Dermis blood vessel endothelial cell (primary cell): Measurements from ENCODE around the gene ANKRD55. TPM values are rescaled to one million over a fixed set of nuclear protein-coding genes. Genes with fewer than 3 reads are reported as not detected.
"Not testable (repeated sequence)": the region's sequence is repeated elsewhere in the genome, so short reads cannot be mapped to it uniquely, and the experiment has no call there.

Source experiments
- DNase-seq: peaks from one replicate; pipeline ENCODE4 v3.0.0; 2010
- total RNA-seq: library from RNA; depleted of rRNA; stranded (reverse); fragments of >200 nt; gene quantifications from 2 replicates; pipeline ENCODE4 v1.2.3, GENCODE V29; 2014

Gene ANKRD55
- total RNA-seq, 1 donor from 2014 or later, result 1.2 TPM

DNA sequence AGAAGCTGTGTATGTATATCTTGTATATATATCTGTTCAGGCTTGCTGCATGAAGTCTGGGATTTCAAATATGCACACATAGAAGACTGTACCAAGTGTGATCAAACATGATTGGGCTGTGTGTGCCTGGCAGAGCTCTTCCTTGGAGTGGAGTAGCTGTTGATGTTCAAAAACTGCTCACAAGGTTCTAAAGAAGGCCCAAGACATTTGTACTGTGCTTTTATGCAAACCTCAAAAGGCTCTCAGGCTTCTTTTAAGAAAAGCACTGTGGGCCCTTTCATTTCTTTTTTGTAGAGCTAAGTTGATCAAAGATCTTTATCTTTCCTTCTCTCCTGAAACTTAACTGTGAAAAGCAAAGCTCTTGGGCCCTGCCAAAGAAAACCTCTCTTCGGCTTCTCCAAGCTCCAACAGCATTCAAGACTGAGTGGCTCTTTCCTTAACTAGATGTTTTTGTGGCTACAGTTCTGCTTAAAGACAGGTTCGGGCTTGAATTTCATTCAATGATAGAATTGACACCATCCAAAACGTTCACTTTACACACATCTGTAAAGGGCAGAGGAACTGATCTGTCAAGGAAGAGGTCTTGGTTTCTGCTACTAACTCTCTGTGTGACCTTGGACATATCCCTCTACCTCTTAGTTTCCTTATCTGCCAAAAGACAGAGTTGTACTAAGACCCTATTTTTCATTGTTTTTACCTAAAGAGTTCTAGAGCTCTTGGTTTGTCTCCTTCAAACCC is 132.5 kb downstream of the ANKRD55 start:
- DNase-seq, result no peak

DNA sequence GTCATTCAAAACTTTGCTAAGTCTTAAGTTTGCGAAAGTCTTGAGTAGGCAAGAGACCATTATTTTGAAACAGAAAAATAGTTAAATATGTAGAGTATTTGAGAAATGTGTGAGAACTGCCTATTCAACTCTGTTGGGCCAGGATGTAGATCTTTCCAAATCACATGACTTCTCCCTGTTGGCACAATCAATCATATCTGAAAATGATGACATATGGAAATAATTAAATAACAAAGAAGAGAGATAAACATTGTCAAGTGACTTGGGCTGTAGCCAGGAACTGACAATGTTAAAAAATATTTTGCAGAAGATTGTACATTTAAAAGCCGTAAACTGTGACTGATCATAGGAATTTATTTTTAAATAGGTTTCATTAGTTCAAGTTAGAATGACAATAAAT is 133.8 kb downstream of the ANKRD55 start:
- DNase-seq, result peak; percentile 87

DNA sequence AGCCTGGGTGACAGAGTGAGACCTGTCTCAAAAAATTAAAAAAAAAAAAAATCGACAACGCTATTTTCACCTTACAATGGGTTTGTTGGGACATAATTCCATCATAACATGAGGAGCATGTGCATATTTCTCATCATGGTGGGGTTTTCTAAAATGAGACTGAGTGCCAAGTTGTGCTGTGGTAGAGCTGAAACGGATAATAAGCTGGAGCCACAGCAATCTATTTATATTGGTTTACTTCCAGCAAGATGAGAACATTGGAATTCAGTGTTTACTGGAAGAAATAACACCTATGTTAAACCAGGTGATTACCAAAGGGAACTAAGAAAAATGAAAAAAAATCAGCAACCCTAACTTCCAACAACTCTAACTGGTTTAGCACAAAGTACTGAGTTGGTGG is 136.1 kb downstream of the ANKRD55 start:
- no peak for DNase-seq

DNA sequence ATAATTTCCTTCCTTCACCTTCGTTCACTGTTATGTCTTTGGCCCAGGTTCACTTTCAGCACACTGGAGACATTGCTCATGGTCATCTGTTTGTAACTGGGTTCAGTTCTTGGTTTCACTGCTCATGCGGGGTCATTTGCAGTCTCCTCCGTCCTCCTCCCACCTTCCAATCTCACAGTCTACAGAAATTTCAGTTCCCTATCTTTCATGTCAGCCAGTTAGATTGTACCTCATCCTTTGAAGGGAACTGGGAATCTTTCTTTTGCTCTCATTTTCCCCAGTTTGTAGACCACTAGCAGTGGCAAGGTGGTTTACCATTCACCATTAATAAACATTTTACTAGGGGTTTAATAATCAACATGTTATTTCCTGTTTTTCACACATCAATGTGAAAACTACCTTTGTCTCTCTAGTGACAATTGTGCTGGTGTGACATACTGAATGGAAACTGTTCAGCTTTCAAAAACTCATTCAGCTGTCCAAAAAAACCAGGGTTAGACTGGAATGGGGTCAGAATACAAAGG is 137.5 kb downstream of the ANKRD55 start:
- no peak for DNase-seq

DNA sequence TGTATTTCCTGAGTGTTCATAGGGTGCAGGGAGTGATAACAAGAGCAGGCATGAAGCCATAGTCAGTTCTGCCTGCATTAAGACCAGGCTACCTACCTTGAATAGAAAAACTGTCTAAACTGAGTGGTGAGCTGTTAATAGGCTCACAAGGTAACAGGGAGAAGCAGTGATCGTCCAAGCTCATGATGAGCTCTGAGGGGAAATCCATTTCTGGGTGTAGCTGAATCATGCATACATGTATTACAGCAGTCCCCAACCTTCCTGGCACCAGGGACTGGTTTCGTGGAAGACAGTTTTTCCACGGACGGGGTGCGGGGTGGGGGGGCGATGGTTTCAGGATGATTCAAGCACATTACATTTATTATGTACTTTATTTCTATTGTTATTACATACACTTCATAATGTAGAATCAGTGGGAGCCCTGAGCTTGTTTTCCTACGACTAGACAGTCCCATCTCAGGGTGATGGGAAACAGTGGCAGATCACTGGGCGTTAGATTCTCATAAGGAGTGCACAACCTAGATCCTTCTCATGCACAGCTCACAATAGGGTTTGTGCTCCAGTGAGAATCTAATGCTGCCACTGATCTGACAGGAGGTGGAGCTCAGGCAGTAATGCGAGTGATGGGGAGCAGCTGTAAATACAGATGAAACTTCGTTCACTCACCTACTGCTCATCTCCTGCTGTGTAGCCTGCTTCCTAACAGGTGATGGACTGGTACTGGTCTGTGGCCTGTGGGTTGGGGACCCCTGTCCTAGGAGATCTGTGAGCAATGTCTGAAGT is 138.4 kb downstream of the ANKRD55 start:
- DNase-seq, result no peak

DNA sequence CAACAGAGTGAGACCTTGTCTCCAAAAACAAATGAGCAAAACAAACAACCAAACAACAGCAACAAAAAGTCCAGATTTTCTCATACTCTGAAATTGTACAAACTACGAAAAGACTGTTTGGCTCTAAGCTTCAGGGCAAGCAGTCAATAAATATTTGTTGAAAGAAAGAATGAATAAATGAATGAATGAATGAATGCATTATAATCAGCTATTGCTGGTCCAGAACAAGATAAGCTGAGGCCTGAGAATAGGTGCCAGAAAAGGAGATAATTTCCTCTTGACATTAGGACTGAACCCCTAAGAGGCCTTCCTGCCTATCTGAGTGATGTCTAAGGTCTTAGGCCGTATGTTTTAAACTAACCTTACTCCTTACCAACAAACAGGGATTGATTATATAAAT is 139.2 kb downstream of the ANKRD55 start:
- DNase-seq, result no peak

DNA sequence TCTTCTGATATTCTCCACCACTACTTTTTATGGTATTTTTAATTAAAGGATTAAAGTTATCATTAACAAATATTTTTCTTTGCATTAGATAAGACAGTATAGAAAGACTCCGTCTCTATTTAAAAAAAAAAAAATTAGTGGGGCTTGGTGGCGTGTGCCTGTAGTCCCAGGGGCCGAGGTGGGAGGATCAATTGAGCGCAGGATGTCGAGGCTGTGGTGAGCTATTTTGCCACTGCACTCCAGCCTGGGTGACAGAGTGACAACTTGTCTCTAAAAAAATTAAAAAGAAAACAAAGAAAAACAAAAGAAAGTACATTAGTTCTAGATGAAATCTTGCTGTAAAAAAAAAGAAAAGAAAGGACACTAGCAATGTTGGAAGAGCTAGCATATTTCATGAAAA is 141.0 kb downstream of the ANKRD55 start:
- DNase-seq, result no peak

DNA sequence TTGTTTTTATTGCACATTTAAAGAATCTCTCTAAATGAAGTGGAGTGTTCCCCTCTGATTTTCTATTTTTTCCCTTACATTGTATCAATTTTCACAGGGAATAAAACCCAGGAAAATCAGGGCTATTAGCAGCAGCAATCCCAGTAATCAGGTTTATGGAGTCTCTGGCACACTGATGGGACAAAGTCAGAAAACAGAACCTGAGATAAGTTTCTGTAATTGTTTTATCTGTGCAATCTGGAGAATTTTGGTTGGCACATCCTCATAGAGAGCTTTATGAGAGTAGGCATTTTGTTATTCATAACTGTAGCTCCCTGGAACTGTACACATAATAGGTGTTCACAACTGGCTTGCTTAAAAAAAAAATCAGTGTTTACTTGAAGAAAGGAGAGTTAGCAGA is 141.5 kb downstream of the ANKRD55 start:
- DNase-seq, result no peak

DNA sequence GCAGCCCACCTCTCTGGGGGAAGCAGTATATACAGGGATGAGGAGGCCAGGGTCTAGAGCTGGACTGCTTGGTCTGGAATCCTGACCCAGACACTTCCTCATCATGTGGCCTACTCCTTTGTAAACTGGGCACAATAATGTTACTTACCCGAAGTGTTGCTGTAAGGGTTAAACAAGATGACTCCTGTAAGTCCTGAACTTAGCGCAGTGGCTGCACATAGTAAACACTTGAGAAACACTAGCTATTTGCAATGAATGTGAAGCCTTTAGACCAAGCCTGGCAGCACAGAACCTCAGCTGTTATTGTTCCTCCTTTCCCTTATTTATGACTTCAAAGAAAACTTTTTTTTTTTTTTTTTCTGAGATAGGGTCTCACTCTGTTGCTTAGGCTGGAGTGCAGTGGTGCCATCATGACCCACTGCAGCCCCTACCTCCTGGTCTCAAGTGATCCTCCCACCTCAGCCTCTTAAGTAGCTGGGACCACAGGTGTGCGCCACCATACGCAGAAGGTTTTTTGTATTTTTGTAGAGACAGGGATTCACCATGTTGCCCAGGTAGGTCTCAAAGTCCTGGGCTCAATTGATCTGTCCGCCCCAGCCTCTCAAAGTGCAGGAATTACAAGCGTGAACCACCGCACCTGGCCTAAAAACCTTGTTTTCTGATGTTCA is 142.2 kb downstream of the ANKRD55 start:
- DNase-seq, result no peak

DNA sequence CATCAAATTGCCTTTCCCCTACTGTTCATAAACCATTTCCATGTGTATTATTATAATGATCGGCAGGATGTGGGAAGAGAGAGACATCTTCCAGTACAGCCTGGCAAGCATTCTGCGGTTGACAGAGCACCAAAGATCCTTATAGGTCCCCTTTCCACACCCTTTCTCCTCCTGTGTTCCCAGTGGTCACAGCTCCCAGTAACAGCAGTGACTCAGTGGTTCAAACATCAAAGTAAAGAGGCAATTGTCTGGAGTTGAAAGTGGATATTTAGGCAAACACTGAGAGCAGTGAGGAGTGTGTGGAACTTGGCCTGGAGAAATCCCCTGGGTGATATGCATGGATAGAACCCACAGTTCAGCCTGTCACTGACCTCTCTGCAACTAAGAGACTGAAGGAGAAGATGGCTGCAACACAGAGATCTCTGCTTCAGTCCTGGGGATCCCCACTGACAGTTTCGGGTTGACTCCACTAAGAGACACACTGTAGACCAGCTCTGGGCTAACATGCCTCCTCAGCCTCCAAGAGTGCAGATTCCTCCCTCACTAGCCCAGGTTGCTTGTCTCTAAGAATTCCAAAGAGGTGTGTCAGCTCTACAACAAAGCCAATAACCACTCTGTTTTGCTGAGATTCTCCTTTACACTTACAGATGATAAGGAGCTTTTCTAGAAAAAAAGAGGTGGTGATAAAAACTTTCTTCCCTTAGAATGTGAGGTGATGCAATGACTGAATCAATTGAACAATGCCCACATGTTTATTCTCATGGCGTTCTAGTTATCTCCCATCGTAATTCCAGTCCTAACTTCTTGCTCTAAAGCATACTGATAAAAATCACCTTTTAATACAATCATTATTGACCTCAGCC is 143.9 kb downstream of the ANKRD55 start:
- no peak for DNase-seq

DNA sequence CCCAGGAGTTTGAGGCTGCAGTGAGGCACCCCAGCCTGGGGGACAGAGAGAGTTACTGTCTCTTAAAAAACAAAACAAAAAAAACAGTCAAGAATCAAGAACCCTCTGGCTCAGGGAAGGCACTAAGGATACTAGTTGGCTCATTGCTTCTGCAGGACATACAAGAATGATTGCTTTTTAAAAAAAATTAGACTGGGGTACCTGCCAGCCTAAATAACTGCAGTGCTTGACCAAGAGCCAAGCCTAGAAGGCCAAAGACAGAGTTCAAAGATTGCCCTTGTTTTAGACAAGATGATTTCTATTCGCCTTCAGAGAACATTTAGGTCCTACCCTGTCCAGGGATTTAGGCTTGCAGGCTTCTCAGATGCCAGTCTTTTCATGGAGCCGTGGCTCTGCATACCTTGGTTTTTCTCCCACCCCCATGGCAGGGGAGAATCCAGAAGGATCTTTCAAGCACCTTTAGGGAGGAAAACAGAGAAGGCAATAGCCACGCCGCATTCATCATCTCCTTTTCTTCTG is 144.6 kb downstream of the ANKRD55 start:
- DNase-seq, result no peak

DNA sequence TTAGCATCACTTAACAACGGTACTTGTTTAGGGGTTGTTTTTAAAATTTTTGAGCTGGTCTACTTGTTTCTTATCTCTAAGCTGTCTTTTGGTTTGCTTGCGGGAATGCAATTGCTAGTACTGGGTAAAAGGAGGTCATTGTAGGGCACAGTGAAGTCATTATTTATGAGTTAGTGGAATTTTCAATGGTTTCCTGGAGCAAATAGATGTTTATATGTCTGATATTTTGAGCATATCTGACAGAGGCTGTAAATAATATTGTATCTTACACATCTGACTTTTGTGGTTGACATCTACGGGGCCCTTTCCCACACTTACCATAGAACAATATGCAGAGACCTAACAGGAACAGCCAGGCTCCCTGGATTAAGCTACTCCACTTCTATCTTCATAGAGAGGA is 147.9 kb downstream of the ANKRD55 start:
- DNase-seq, result peak; percentile 49

DNA sequence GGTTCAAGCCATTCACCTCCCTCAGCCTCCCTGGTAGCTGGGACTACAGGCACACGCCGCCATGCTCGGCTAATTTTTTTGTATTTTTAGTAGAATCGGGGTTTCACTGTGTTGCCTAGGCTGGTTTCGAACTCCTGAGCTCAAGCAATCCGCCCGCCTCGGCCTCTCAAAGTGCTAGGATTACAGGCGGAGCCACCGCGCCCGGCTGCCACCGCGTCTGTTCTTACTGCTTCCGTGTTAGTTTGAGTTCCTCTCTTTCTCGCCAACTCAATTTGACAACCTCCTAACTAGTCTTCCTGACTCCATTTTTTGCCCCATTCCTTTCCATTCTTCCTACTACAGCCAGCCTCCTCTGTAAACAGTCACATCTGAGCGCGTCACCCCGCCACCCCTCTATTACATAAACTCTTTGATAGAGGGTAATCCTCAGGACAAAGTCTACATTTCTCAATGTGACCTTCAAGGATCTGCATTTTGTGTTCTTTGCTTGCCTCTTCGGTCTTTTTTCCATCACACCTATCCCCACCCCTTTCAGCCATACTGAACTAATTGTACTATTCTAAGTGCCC is 149.8 kb downstream of the ANKRD55 start:
- DNase-seq, result no peak

DNA sequence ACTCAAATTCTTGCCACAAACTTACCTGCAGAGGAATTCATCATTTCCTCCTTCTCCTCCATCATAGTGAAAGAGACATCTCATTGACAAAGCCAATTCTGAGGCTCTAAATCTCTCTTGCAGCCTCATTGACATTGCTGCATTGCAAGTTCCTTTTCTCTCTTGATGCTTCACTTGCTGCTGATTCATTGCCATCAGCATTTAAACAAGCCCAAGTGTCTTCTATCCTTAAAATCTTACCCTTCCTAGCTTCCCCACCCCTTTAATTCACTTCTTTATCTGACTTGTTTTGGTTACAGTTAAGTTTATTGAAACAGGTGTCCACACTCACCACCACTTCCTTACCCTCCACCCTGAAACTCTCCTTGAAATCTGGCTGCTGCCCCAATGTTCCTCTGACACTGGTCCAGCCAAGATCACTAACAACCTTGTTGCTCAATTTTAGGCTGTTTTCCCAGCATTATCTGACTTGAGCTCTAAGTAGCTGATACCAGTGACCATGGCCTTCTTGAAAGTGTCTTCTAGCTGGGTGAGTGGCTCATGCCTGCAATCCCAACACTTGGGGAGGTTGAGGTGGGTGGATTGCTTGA is 152.0 kb downstream of the ANKRD55 start:
- not testable (repeated sequence) for DNase-seq

DNA sequence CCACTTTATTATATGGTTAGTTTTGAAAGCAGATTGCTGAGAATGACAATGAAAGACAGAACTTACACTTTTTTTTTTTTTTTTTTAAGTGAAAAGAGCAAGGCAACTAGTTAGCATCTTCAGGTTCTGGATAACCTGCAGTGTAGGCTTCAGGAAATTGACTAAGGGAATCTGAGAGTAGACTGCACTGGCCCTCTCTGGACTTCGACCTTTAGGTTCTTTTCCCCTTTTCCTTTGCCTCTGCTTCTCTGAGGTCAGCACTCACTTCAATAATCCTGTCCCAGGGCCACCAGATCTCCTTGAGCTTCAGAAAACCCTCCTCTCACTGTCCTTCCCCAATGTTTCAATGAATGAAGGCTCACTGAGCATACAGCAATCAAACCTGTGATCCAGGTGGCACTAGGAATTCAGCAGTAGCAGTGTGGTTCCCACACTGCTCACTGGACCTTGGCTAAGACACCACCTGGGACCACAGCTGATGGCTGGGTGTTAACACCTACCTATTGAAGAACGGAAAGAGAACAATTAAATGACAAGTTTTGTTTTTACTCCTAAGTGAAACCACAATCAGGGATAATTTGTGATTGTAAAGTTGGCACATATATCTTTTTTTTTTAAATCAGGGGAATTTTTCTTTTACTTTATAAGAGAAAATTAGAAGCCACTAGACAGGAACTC is 152.6 kb downstream of the ANKRD55 start:
- DNase-seq, result no peak

DNA sequence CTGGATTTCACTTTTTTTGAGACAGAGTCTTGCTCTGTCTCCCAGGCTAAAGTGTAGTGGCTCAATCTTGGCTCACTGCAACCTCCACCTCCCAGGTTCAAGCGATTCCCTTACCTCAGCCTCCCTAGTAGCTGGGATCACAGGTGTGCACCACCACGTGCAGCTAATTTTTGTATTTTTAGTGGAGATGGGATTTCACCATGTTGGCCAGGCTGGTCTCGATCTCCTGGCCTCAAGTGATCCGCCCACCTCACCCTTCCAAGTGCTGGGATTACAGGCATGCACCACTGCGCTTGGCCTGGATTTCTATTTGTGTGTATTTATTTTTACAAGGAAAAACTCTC is 154.0 kb downstream of the ANKRD55 start:
- DNase-seq, result not testable (repeated sequence)

DNA sequence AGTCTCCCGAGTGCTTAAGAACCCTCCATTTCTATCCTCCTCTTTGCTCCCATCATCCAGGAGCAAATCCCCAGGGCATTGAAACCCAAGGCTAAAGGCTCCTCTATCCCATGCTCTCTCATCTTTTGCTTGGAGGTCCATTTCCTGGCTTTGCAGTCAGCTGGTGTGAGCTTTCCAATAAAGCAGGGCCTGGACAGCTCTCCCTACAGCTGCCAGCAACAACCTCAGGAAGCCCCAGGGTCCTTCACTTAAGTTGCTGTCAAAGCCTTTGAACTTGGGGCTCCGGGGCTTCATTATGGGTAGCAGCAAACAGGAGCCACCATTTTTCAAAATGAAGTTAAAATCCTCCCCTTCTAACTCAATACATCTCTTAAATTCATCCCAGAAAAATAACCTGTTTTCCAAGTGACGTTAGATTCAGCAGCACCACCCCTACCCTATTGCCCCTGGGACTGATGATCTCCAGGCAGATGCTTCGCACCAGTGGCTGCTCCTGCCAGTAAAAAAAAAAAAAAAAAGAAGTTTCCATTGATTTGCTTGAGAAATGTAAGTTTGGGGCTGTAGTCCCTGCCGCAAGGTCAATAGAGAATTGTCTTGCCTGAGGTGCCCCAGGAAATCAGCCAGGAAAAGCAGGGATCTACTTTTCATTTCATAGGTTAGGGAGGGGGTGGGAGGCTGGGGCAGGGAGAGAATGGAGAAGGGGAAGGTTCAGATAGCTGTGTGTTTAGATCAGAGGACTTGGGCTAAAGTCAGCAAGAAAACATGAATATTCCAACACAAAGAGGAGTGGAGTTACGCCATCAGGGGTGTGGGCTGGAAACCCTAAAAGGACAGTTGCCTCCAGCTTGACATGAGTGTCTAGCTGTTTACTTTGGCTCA is 154.6 kb downstream of the ANKRD55 start:
- DNase-seq, result no peak

DNA sequence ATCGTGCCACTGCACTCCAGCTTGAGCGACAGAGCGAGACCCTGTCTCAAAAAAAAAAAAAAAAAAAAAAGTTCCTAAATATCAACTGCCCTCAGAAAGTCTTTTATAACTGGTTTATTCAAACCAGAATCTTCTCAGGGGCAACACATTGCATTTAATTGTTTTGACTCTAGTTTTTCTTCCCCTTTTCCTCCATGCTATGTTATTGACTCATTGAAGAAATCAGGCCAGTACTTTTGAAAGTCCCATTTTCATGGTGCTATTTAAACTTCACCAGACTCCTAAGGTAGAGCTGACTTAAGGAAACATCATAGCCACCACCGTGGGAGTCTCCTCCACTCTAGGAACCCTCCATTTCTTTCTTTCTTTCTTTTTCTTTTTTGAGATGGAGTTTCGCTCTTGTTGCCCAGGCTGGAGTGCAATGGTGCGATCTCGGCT is 155.3 kb downstream of the ANKRD55 start:
- DNase-seq, result no peak

DNA sequence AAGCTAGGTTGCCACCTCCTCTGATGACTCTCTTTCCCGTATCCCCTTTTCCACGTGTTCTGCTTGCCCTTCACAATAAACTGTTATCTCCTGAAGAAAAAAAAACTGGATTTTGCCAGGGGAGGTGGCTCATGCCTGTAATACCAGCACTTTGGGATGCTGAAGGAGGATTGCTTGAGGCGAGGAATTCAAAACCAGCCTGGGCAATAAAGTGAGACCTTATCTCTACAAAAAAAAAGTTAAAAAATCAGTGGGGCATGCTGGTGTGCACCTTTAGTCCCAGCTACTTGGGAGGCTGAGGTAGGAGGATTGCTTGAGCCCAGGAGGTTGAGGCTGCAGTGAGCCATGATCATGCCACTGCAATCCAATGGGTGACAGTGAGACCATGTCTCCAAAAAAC is 156.6 kb downstream of the ANKRD55 start:
- no peak for DNase-seq

DNA sequence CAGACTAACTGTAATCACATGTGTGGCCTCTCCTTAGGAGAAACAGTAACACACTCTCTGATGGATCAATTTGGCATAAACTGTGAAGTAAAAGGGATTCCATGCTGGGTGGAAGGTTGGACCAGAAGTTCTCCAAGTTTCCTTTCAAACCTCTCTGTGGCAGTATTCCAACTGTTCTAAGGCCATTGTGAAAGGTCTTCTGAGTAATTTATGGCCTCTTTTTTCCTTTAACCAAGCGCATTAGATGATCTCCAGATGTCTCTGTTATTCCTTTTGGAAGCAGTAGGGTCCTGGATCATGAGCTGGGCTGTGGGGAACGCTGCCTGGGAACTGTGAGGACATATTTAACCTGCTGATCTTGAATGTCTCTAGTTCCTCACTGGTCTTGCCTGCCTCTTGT is 157.8 kb downstream of the ANKRD55 start:
- peak; percentile 43 for DNase-seq
